ENCODE measurements around the gene NCK2. TPM values are rescaled to one million over a fixed set of nuclear protein-coding genes. Genes with fewer than 3 reads are reported as not detected.

The NCK2 gene
- total and polyA plus RNA-seq, 4 donors = 19.3 to 54.4 (median 33.9) TPM

- WGBS, 2 donors = 64 to 66% methylated on average over 2 of the region's 2 CpGs
- no peak for ATAC-seq (ENCODE audit: insufficient read depth, low FRiP score)
- H3K27me3 ChIP-seq (ENCODE audit: control insufficient read depth in 3 of 3, insufficient read depth in 3 of 3, low read length in 2 of 3) = no peaks in the 10 kb centered on the region
- H3K36me3 ChIP-seq (ENCODE audit: control insufficient read depth in 4 of 4, insufficient read depth in 4 of 4, low read length in 4 of 4) = no peaks in the 10 kb centered on the region
- H3K27ac ChIP-seq (ENCODE audit: low read depth in 1 of 2, low read length in 1 of 2) = no peak overlapping the region
- H3K4me3 ChIP-seq = no peak overlapping the region
- H3K4me1 ChIP-seq (ENCODE audit: control insufficient read depth in 5 of 5, insufficient read depth in 5 of 5, low read length in 5 of 5) = peaks cover 8 to 16% (median 13%) of the 10 kb centered on the region in 5 donors
- peaks cover 0 to 4% (median 0%) of the 10 kb centered on the region in 4 donors for H3K9me3 ChIP-seq (ENCODE audit: control insufficient read depth in 4 of 4, insufficient read depth in 3 of 4, low read length in 3 of 4)
- no peak overlapping the region for H3K9ac ChIP-seq (ENCODE audit: insufficient read depth in 1 of 2, low read length in 2 of 2)
- peak in 1 of 3 donors; percentile 11 for DNase-seq
- TF ChIP-seq, protein P1, sequence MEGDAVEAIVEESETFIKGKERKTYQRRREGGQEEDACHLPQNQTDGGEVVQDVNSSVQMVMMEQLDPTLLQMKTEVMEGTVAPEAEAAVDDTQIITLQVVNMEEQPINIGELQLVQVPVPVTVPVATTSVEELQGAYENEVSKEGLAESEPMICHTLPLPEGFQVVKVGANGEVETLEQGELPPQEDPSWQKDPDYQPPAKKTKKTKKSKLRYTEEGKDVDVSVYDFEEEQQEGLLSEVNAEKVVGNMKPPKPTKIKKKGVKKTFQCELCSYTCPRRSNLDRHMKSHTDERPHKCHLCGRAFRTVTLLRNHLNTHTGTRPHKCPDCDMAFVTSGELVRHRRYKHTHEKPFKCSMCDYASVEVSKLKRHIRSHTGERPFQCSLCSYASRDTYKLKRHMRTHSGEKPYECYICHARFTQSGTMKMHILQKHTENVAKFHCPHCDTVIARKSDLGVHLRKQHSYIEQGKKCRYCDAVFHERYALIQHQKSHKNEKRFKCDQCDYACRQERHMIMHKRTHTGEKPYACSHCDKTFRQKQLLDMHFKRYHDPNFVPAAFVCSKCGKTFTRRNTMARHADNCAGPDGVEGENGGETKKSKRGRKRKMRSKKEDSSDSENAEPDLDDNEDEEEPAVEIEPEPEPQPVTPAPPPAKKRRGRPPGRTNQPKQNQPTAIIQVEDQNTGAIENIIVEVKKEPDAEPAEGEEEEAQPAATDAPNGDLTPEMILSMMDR (IDR thresholded peaks at IDR 0.05; ENCODE audit: control extremely low read depth, extremely low read depth) = no peak
Observed at GRCh38 chr2:105841551-105841950, 96.8 kb downstream of the NCK2 start.

DNA sequence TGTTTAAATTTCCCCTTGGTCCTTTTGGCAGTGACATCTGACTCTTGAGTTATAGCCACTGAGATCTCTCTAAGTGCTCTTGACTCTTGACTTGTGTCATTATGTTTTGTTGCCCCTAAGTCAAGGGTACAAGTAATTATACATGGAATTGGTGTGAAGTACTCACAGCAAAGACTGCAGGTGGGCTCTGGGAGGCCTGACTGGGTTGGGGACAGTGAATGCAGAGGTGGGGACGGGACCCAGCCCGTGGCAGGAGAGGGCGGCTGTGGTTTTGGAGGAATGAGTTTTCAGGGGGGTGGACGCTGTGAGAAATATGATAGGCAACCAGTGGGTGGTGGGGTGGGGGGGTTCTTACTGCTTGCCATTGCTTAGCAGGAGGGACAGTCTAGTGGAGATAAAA, 97.8 kb downstream of the NCK2 start:
- ATAC-seq (ENCODE audit: insufficient read depth, low FRiP score) (no peak), DNase-seq (no peak)
- Histone ChIP-seq H3K9me3 (ENCODE audit: control insufficient read depth in 4 of 4, insufficient read depth in 3 of 4, low read length in 3 of 4) (no peaks in the 10 kb centered on the region), H3K27ac (ENCODE audit: low read depth in 1 of 2, low read length in 1 of 2) (no peak overlapping the region), H3K36me3 (ENCODE audit: control insufficient read depth in 4 of 4, insufficient read depth in 4 of 4, low read length in 4 of 4) (no peaks in the 10 kb centered on the region), H3K4me3 (no peak overlapping the region), H3K4me1 (ENCODE audit: control insufficient read depth in 5 of 5, insufficient read depth in 5 of 5, low read length in 5 of 5) (peaks cover 8 to 19% (median 15%) of the 10 kb centered on the region in 5 donors), H3K27me3 (ENCODE audit: control insufficient read depth in 3 of 3, insufficient read depth in 3 of 3, low read length in 2 of 3) (no peaks in the 10 kb centered on the region), H3K9ac (ENCODE audit: insufficient read depth in 1 of 2, low read length in 2 of 2) (no peak overlapping the region)
- 85 to 89% methylated on average over 4 of the region's 4 CpGs for WGBS, 2 donors
- TF ChIP-seq, protein P1 (IDR thresholded peaks at IDR 0.05; ENCODE audit: control extremely low read depth, extremely low read depth) = no peak

GRCh38 chr2:105843476-105844374, 99.0 kb downstream of the NCK2 start:
- Histone ChIP-seq H3K4me3 (no peak overlapping the region), H3K27ac (ENCODE audit: low read depth in 1 of 2, low read length in 1 of 2) (no peak overlapping the region), H3K27me3 (ENCODE audit: control insufficient read depth in 3 of 3, insufficient read depth in 3 of 3, low read length in 2 of 3) (no peaks in the 10 kb centered on the region), H3K36me3 (ENCODE audit: control insufficient read depth in 4 of 4, insufficient read depth in 4 of 4, low read length in 4 of 4) (no peaks in the 10 kb centered on the region), H3K4me1 (ENCODE audit: control insufficient read depth in 5 of 5, insufficient read depth in 5 of 5, low read length in 5 of 5) (peaks cover 8 to 19% (median 14%) of the 10 kb centered on the region in 5 donors), H3K9me3 (ENCODE audit: control insufficient read depth in 4 of 4, insufficient read depth in 3 of 4, low read length in 3 of 4) (no peaks in the 10 kb centered on the region), H3K9ac (ENCODE audit: insufficient read depth in 1 of 2, low read length in 2 of 2) (no peak overlapping the region)
- peak; percentile 50 to 82 (median 73) for DNase-seq
- TF ChIP-seq, protein P1 (IDR thresholded peaks at IDR 0.05; ENCODE audit: control extremely low read depth, extremely low read depth) = no peak
- ATAC-seq (ENCODE audit: insufficient read depth, low FRiP score) = no peak
- 81 to 82% methylated on average over 12 of the region's 12 CpGs for WGBS, 2 donors
